ENCODE measurements around the gene MARCHF4. TPM values are rescaled to one million over a fixed set of nuclear protein-coding genes. Genes with fewer than 3 reads are reported as not detected.

The MARCHF4 gene
- total and polyA plus RNA-seq, 2 experiments from 2014 or later: 0.45 to 1.1 TPM

DNA sequence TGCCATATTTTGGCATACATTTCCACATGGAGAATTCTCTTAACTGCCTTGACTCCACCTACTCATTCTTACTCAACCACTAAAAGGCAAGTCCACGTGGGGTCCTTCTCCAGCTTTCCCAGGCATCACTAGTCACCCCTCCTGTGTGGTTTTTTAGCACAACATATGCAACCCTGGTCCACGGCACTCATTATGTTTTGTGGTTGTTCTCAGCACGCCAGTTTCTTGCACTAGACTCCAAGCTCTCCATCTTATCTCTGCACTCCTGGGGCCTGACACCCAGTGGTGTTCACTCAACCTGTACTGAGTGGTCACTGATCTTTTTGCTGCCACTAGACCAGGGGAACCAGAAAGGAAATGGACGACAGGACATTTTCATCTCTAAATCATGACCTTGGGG is 18.0 kb downstream of the MARCHF4 start (continued):
- TF ChIP-seq REST (IDR thresholded peaks at IDR 0.05; ENCODE audit: unreplicated experiment) (no peak), EZH2 (IDR thresholded peaks at IDR 0.05; ENCODE audit: low read depth, unreplicated experiment) (no peak), NANOG (IDR thresholded peaks at IDR 0.05; ENCODE audit: borderline replicate concordance) (no peak), CREB1 (CRISPR knock-in tag; IDR thresholded peaks at IDR 0.05; ENCODE audit: low read depth) (no peak), ETS1 (IDR thresholded peaks at IDR 0.05) (no peak), JUNB (IDR thresholded peaks at IDR 0.05; ENCODE audit: unreplicated experiment) (no peak), ZNF114 (CRISPR knock-in tag; IDR thresholded peaks at IDR 0.05) (no peak)
- TF ChIP-seq, protein P1, sequence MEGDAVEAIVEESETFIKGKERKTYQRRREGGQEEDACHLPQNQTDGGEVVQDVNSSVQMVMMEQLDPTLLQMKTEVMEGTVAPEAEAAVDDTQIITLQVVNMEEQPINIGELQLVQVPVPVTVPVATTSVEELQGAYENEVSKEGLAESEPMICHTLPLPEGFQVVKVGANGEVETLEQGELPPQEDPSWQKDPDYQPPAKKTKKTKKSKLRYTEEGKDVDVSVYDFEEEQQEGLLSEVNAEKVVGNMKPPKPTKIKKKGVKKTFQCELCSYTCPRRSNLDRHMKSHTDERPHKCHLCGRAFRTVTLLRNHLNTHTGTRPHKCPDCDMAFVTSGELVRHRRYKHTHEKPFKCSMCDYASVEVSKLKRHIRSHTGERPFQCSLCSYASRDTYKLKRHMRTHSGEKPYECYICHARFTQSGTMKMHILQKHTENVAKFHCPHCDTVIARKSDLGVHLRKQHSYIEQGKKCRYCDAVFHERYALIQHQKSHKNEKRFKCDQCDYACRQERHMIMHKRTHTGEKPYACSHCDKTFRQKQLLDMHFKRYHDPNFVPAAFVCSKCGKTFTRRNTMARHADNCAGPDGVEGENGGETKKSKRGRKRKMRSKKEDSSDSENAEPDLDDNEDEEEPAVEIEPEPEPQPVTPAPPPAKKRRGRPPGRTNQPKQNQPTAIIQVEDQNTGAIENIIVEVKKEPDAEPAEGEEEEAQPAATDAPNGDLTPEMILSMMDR (conservative IDR thresholded peaks at IDR 0.05; ENCODE audit: low read depth in 2 of 2): no peak

- Mint-ChIP-seq H3K9me3 (no peaks in the 10 kb centered on the region), H3K27ac (no peak overlapping the region), H3K27me3 (ENCODE audit: insufficient read depth, low read depth, poor library complexity) (peaks cover 2% of the 10 kb centered on the region), H3K4me1 (peaks cover 34% of the 10 kb centered on the region), H3K4me3 (no peak overlapping the region), H3K36me3 (ENCODE audit: low read depth) (no peaks in the 10 kb centered on the region)
- no peaks in the 10 kb centered on the region for H3K27me3 ChIP-seq (ENCODE audit: insufficient read depth)
- no peaks in the 10 kb centered on the region for H3F3A ChIP-seq (replicated peaks; ENCODE audit: low read depth)
- H3K4me1 ChIP-seq (ENCODE audit: insufficient read depth): peaks cover 28% of the 10 kb centered on the region
- ATAC-seq (no peak), DNase-seq (ENCODE audit: low spot score) (no peak)
- H3K27ac ChIP-seq (ENCODE audit: low read depth): no peak overlapping the region
- no peaks in the 10 kb centered on the region for H4K20me1 ChIP-seq (replicated peaks; ENCODE audit: insufficient read depth)
- no peak overlapping the region for H3K4me2 ChIP-seq
- no peak overlapping the region for H2AFZ ChIP-seq
- peaks cover 10% of the 10 kb centered on the region; the same call in 1 of the 2 replicates for H3K9me2 ChIP-seq (ENCODE audit: insufficient read depth)
- no peaks in the 10 kb centered on the region for H3K79me2 ChIP-seq (replicated peaks; ENCODE audit: insufficient read depth)
- no peak overlapping the region for H3K4me3 ChIP-seq
- no peaks in the 10 kb centered on the region for H3K36me3 ChIP-seq (ENCODE audit: insufficient read depth)
- TF ChIP-seq, protein P1 (conservative IDR thresholded peaks at IDR 0.05; ENCODE audit: low read depth in 2 of 2): no peak
- TF ChIP-seq ZNF331 (CRISPR knock-in tag; IDR thresholded peaks at IDR 0.05; ENCODE audit: low read depth) (no peak), REST (IDR thresholded peaks at IDR 0.05; ENCODE audit: unreplicated experiment) (no peak), EZH2 (IDR thresholded peaks at IDR 0.05; ENCODE audit: low read depth, unreplicated experiment) (no peak), EZH2phosphoT487 (IDR thresholded peaks at IDR 0.05; ENCODE audit: unreplicated experiment) (no peak), JUNB (IDR thresholded peaks at IDR 0.05; ENCODE audit: unreplicated experiment) (no peak), POLR2AphosphoS5 (IDR thresholded peaks at IDR 0.05; ENCODE audit: low read depth) (no peak)
Observed at GRCh38 chr2:216352653-216353270, 19.5 kb downstream of the MARCHF4 start.
